Activated CD8-positive, alpha-beta T cell treated with anti-CD3 and anti-CD28 coated beads for 36 hours (primary cell): ENCODE data around the gene RAD51B. TPM values are rescaled to one million over a fixed set of nuclear protein-coding genes. Genes with fewer than 3 reads are reported as not detected.

Source experiments
- ATAC-seq: fragments of 200-7000 bp; cut with Tn5 transposase; one replicate; pipeline ENCODE4 v1.10.0; 2021; ENCODE audit warnings: mild to moderate bottlenecking, moderate library complexity
- CTCF ChIA-PET: fragments of 350-600 bp; sonication (Branson Sonifier 250); formaldehyde crosslinking; loops from one replicate; lab custom pipeline; 2021; ENCODE audit warnings: antibody characterized with exemption; lab: Charles Lee
- POLR2A ChIA-PET: fragments of 350-600 bp; sonication (Branson Sonifier 250); formaldehyde crosslinking; loops from one replicate; lab custom pipeline; 2021; ENCODE audit warnings: antibody characterized with exemption; lab: Charles Lee
- DNase-seq: peaks from one replicate; pipeline ENCODE4 v3.0.0-alpha.2; 2020
- H3K27ac Mint-ChIP-seq: one replicate; pipeline ENCODE4 v1.8.0; 2021; ENCODE audit warnings: mild to moderate bottlenecking, mixed read lengths
- H3K27me3 Mint-ChIP-seq: one replicate; pipeline ENCODE4 v1.8.0; 2021; ENCODE audit warnings: mixed read lengths
- H3K36me3 Mint-ChIP-seq: one replicate; pipeline ENCODE4 v1.8.0; 2021; ENCODE audit warnings: low read depth, mixed read lengths
- H3K4me1 Mint-ChIP-seq: one replicate; pipeline ENCODE4 v1.8.0; 2021; ENCODE audit warnings: low read depth, mixed read lengths
- H3K4me3 Mint-ChIP-seq: one replicate; pipeline ENCODE4 v1.8.0; 2021; ENCODE audit warnings: mild to moderate bottlenecking, moderate library complexity, mixed read lengths
- H3K9me3 Mint-ChIP-seq: one replicate; pipeline ENCODE4 v1.8.0; 2021; ENCODE audit warnings: mixed read lengths
- CTCF ChIP-seq: fragments of 200-600 bp; IDR thresholded peaks from one replicate; pipeline ENCODE4 v1.8.0; 2022; ENCODE audit warnings: antibody characterized with exemption, mild to moderate bottlenecking
- intact Hi-C: fragments of 100-400 bp; cut with micrococcal nuclease; formaldehyde crosslinking; loops from one replicate; pipeline ENCODE4 v1.10.0; 2022
- total RNA-seq, 2 experiments: library from RNA; stranded (reverse); gene quantifications; one replicate each; pipeline ENCODE4 v1.2.3, GENCODE V29; 2021

Gene RAD51B
- total RNA-seq, 2 experiments from 2014 or later = 38.2 to 40.6 TPM

GRCh38 chr14:68282479-68283377 is 463.1 kb downstream of the RAD51B start:
- no peaks in the 10 kb centered on the region for H3K27me3 Mint-ChIP-seq
- CTCF ChIA-PET = interaction anchor here (1.0 to 2.9 kb wide), 5 partner anchors 16 to 561 kb away, joined by 3 to 8 read pairs (median 6); no protein-coding TSS in a partner anchor
- no peak for TF ChIP-seq CTCF
- peak; percentile 62 for DNase-seq
- POLR2A ChIA-PET = interaction anchor here (0.6 to 1.9 kb wide), 10 partner anchors 9 to 534 kb away, joined by 3 to 14 read pairs (median 3); partner anchors contain the start of genes RAD51B and ZFP36L1
- peak overlapping the region; percentile 82 for H3K27ac Mint-ChIP-seq
- peaks cover 5% of the 10 kb centered on the region for H3K36me3 Mint-ChIP-seq
- H3K9me3 Mint-ChIP-seq = peaks cover 4% of the 10 kb centered on the region
- H3K4me3 Mint-ChIP-seq = no peak overlapping the region
- peak; percentile 63 for ATAC-seq
- peaks cover 74% of the 10 kb centered on the region for H3K4me1 Mint-ChIP-seq
- intact Hi-C loops = loop anchor here (10.0 kb wide), 1 partner anchor 502 kb away; no protein-coding TSS in a partner anchor

- DNase-seq (peak; percentile 78), ATAC-seq (peak; percentile 48)
- H3K27me3 Mint-ChIP-seq = no peaks in the 10 kb centered on the region
- H3K27ac Mint-ChIP-seq = peak overlapping the region; percentile 82
- peaks cover 4% of the 10 kb centered on the region for H3K9me3 Mint-ChIP-seq
- CTCF ChIA-PET = interaction anchor here (1.0 to 2.9 kb wide), 6 partner anchors 17 to 561 kb away, joined by 3 to 8 read pairs (median 6); no protein-coding TSS in a partner anchor
- POLR2A ChIA-PET = interaction anchor here (0.6 to 2.3 kb wide), 13 partner anchors 8 to 533 kb away, joined by 3 to 14 read pairs (median 4); partner anchors contain the start of genes RAD51B and ZFP36L1
- H3K36me3 Mint-ChIP-seq = peaks cover 5% of the 10 kb centered on the region
- no peak for TF ChIP-seq CTCF
- H3K4me3 Mint-ChIP-seq = peak overlapping the region; percentile 33
- peaks cover 82% of the 10 kb centered on the region for H3K4me1 Mint-ChIP-seq
- intact Hi-C loops = loop anchor here (10.0 kb wide), 1 partner anchor 501 kb away; no protein-coding TSS in a partner anchor
These were observed 464.0 kb downstream of the RAD51B start for GRCh38 chr14:68283378-68284123.

- no peak for TF ChIP-seq CTCF
- intact Hi-C loops = loop anchor here (10.0 kb wide), 1 partner anchor 500 kb away; no protein-coding TSS in a partner anchor
- Mint-ChIP-seq H3K9me3 (peaks cover 4% of the 10 kb centered on the region), H3K27ac (peak overlapping the region; percentile 82), H3K4me1 (peaks cover 84% of the 10 kb centered on the region), H3K36me3 (peaks cover 5% of the 10 kb centered on the region), H3K27me3 (no peaks in the 10 kb centered on the region), H3K4me3 (no peak overlapping the region)
- ChIA-PET CTCF (interaction anchor here (1.5 to 2.0 kb wide), 2 partner anchors 30 to 560 kb away, joined by 3 to 6 read pairs; no protein-coding TSS in a partner anchor), POLR2A (interaction anchor here (1.0 to 3.3 kb wide), 11 partner anchors 9 to 532 kb away, joined by 3 to 14 read pairs (median 6); partner anchors contain the start of gene ZFP36L1)
- ATAC-seq (no peak), DNase-seq (no peak)
These were observed 464.8 kb downstream of the RAD51B start for GRCh38 chr14:68284333-68284732.

- ChIA-PET CTCF (interaction anchor here (1.0 to 1.5 kb wide), 5 partner anchors 11 to 532 kb away, joined by 3 read pairs; no protein-coding TSS in a partner anchor), POLR2A (interaction anchor here (0.8 to 3.3 kb wide), 10 partner anchors 9 to 531 kb away, joined by 3 to 10 read pairs (median 4); no protein-coding TSS in a partner anchor)
- H3K4me3 Mint-ChIP-seq = peak overlapping the region; percentile 5
- H3K36me3 Mint-ChIP-seq = peaks cover 5% of the 10 kb centered on the region
- H3K9me3 Mint-ChIP-seq = peaks cover 4% of the 10 kb centered on the region
- DNase-seq (no peak), ATAC-seq (no peak)
- H3K27me3 Mint-ChIP-seq = no peaks in the 10 kb centered on the region
- peak overlapping the region; percentile 82 for H3K27ac Mint-ChIP-seq
- intact Hi-C loops = loop anchor here (10.0 kb wide), 1 partner anchor 500 kb away; no protein-coding TSS in a partner anchor
- peaks cover 82% of the 10 kb centered on the region for H3K4me1 Mint-ChIP-seq
- no peak for TF ChIP-seq CTCF
These were observed 465.3 kb downstream of the RAD51B start for GRCh38 chr14:68284834-68285233.
